Mononuclear cell (primary cell): ENCODE results near the gene ATP8A1. TPM values are rescaled to one million over a fixed set of nuclear protein-coding genes. Genes with fewer than 3 reads are reported as not detected.
"Not testable (repeated sequence)": the region's sequence is repeated elsewhere in the genome, so short reads cannot be mapped to it uniquely, and the experiment has no call there.

ENCODE experiments used
- H3K27me3 ChIP-seq: 2 replicates; pipeline ENCODE4 v1.6.0; 2011; ENCODE audit warnings: low read length, control low read depth; ENCODE audit not compliant: insufficient read depth
- H3K4me1 ChIP-seq: 2 replicates; pipeline ENCODE4 v1.5.1; 2011; ENCODE audit warnings: mild to moderate bottlenecking, low read length, control low read depth; ENCODE audit not compliant: insufficient read depth
- H3K4me3 ChIP-seq: 2 replicates; pipeline ENCODE4 v1.5.1; 2011; ENCODE audit warnings: mild to moderate bottlenecking, low read length, moderate library complexity
- H3K9me3 ChIP-seq: 2 replicates; pipeline ENCODE4 v1.5.1; 2011; ENCODE audit warnings: low read depth, mild to moderate bottlenecking, control low read depth, low read length
- total RNA-seq: library from RNA; depleted of rRNA; stranded (reverse); fragments of >200 nt; gene quantifications from one replicate; pipeline ENCODE4 v1.2.3, GENCODE V29; 2012

ATP8A1 gene
- total RNA-seq, 1 donor = 157 TPM

DNA sequence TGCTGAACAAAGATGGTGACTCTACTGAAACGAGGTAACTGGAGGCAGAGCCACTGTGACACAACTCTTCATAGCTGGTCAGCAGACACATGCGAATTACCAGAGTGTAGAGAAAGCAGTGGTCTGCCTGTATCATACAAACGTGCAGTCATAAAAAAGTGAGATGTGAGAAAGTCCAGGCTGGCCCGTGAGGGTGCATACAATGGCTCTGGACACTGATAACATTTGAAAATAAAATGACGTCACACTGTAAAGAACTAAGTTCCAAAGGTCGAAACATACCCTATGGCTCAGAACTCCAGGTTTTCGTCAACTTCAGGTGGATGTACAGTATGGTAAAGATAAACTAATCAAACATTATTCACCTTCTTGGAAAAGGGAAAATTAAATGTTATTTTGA is 163.9 kb downstream of the ATP8A1 start:
- no peak overlapping the region for H3K4me3 ChIP-seq
- H3K4me1 ChIP-seq = no peaks in the 10 kb centered on the region
- H3K27me3 ChIP-seq = no peaks in the 10 kb centered on the region
- H3K9me3 ChIP-seq = no peaks in the 10 kb centered on the region

DNA sequence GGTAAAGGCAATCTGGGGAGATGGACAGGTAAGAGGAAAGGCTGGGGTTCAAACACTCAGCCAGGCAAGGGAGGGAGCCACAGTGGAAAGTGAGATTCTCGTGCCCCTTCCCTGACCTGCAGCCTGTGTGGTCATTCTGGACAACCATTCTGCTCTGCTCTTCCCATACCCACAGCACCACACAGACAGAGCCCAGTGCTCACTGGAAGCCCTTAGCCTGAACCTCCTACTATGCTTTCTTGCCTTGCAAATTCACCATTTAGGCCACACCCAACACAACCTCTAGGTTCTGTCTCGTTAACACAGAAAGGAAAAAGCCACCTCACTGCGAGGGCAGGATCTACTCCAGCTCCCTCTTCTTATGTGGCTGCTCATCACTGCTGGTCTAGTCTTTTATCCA is 166.9 kb downstream of the ATP8A1 start:
- Histone ChIP-seq H3K9me3 (no peaks in the 10 kb centered on the region), H3K27me3 (no peaks in the 10 kb centered on the region), H3K4me1 (no peaks in the 10 kb centered on the region), H3K4me3 (no peak overlapping the region)

DNA sequence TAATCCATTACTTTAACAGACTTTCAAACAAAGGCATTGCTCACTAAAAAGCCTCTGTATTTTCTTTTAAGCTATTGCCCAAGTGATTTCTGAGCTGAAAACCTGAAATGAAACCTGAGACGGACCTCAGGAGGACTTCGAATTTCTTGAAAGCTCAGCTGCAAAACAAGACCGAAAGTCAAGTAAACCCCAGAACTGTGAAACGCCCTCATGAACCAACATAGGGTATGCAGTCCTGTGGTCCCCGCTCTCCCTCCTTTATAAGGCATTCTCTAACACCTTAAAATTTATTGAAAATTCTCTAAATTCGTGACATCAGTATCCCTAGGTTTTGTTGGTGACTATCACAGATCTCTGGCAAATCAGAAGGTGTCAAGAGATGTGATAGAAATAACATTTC is 167.8 kb downstream of the ATP8A1 start:
- no peak overlapping the region for H3K4me3 ChIP-seq
- no peaks in the 10 kb centered on the region for H3K9me3 ChIP-seq
- no peaks in the 10 kb centered on the region for H3K4me1 ChIP-seq
- no peaks in the 10 kb centered on the region for H3K27me3 ChIP-seq

DNA sequence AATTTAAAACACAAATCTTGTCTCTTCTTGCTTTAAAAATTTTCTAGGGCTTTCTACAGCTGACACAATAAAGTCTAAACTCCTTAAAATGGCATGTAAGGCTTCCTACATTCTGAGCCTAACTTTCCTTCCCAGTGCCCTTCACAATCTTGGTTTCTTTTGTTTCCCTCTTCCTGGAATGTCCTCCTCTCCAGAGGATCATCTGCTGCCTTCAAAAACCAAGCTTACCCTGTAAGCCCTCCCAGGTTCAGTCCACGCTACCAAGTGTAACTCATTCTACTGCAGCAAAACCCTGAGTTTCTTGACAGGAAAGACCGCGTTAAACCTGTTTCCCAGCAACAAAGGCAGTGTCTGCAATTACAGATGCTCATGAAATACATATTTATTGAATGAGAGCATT is 168.4 kb downstream of the ATP8A1 start:
- H3K4me1 ChIP-seq = no peaks in the 10 kb centered on the region
- no peak overlapping the region for H3K4me3 ChIP-seq
- H3K9me3 ChIP-seq = no peaks in the 10 kb centered on the region
- H3K27me3 ChIP-seq = no peaks in the 10 kb centered on the region

DNA sequence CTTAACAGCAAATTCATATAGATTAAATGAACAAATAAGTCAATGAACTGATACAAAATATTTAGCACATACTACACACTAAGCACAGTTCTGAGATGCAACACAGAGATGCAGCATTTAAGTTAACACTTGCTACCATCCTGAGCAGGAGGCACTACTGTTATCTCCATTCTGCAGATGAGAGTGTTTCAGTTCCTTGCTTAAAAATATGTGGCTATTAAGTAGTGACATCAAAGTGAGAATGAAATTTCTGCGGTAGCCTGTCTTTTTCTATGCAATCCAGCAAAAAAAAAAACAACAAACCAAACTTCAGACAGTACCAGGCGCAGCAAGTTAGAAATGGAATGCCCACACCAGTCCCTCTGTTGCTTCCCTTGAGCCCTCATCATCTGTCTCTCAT is 168.8 kb downstream of the ATP8A1 start:
- Histone ChIP-seq H3K4me3 (no peak overlapping the region), H3K9me3 (no peaks in the 10 kb centered on the region), H3K27me3 (no peaks in the 10 kb centered on the region), H3K4me1 (no peaks in the 10 kb centered on the region)

DNA sequence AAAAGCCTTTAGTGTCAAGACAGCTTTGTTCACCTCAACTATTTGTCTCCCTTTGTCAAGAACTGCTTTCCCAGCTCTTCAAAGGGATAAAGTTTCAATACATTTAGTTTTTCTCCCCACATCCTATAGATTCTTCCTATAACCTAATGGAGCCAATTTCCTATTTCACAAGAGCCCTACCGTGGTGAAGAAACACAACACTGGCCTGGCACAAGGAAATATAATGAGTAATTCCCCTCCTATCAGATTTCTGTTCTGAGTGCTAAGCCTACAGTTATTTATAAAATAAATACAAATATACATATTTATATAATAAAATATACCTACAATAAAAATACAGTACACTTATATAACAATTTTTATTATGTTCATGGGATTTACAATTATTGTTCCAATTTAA is 169.7 kb downstream of the ATP8A1 start:
- no peaks in the 10 kb centered on the region for H3K27me3 ChIP-seq
- H3K9me3 ChIP-seq = no peaks in the 10 kb centered on the region
- H3K4me1 ChIP-seq = no peaks in the 10 kb centered on the region
- no peak overlapping the region for H3K4me3 ChIP-seq

DNA sequence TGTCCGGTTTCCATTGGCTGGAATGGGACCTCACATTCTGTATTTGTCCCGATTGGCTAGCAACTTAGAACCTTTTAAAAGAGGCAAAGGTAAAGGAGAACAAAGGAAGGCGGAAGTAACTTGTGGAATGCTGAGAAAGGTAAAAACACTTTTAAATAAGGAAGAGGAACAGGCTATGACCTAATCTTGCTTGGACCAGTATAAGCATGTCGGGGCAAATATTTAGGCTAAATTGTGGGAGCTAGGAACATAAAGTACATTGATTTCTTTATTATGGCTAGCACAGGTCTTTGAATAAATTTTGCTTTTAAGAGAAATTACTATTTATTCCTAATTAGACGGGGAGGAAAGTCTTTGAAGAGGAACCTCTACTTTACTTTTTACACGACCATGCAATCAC is 170.7 kb downstream of the ATP8A1 start:
- not testable (repeated sequence) for H3K9me3 ChIP-seq, H3K4me1 ChIP-seq, H3K4me3 ChIP-seq, H3K27me3 ChIP-seq

DNA sequence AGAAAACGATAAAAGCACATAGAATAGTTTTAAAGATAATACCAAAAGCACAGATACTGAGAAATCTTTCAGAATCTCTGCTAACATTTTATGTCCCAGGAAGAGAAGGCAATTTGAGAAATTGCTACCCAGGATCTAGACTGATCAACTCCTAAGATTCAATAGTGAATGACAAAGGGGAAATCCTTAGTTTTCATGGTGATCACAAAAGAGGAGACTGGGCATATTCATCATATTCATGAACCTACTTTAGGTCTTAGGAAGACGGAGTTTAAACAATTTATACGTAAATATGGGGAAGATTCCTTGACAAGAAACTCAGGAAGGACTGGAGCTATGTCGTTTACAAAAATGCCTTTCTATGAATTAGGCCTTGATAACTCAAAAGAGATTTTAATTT is 172.3 kb downstream of the ATP8A1 start:
- H3K4me3 ChIP-seq = no peak overlapping the region
- no peaks in the 10 kb centered on the region for H3K27me3 ChIP-seq
- no peaks in the 10 kb centered on the region for H3K9me3 ChIP-seq
- H3K4me1 ChIP-seq = no peaks in the 10 kb centered on the region

DNA sequence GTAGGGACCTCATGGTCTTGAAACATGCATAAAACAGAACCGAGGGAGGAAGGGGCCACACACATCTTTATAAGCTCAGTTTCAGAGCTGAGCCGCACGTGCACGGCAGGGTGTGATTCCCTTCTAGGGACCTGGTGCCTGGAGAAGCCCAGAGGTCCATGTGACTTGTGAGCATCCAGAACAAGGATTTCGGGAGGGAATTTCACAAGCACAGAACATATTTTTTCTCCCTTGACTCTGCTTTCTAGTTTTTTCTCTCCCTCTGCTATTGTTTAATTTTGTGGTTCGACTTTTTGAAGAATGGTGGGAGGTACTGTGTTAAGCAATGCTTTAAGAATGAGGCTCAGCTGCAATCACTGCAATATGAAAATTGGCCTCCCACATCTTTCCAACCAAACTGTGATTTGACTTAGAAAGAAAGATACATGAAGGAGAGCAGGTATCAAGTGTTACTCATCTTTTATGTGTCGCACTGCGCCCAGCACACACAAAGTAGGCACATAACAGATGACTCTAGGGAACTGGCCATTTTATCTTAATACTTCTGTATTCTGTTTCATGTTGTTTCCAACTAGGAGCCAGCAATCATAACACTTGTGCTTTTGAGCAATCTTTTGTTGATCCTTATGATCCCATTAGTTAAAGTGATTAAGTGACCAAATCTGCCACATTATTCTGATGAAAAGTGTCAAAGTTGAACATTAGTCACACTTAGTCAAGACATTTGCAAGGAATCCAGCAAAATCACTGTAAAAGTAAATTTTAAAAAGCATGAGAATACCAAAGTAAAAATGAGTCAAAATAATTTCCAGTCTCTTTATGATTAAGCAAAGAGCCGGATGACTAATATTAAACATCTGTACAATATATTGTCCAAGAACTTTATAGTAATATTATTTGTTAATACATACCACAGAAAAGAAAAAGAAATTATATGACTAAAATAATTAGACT is 173.2 kb downstream of the ATP8A1 start:
- Histone ChIP-seq H3K4me3 (no peak overlapping the region), H3K9me3 (no peaks in the 10 kb centered on the region), H3K4me1 (no peaks in the 10 kb centered on the region), H3K27me3 (no peaks in the 10 kb centered on the region)

DNA sequence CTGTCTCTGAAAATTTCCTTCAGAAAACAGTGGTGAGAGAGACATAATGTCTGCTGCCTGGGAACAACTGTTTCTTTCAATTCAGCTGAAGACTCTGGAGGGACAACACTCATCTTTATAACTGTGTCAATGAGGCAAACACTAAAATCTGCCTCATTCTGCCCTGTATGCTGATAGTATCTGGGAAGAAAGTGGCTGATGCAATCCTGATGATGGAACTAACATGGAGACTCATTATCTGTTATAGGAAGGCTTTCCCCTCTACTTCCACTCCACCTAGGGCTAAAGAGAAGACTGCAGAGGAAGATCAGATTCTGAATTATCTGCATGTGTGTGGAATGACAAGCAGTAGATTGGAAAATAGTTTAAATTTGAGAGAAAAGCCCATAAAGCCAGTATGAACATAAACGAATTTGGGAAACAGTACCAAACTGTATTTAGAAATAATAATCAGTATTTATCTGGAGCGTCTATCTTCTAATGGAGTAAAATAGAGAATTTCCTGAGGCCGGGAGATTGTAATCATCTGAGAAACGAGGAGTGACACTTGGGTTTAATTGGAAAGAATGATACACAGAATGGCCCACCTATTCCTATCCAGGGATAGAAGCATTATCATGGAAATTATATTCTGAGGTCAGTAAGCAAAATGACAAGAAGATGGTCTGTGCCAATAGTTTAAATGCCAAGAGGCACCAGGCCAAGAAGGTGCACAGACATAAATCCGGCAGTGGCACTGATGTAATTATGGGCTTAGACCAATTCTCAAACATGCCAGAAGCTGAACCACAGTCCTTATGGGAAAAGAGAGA is 174.2 kb downstream of the ATP8A1 start:
- Histone ChIP-seq H3K9me3 (no peaks in the 10 kb centered on the region), H3K4me3 (no peak overlapping the region), H3K27me3 (no peaks in the 10 kb centered on the region), H3K4me1 (no peaks in the 10 kb centered on the region)

DNA sequence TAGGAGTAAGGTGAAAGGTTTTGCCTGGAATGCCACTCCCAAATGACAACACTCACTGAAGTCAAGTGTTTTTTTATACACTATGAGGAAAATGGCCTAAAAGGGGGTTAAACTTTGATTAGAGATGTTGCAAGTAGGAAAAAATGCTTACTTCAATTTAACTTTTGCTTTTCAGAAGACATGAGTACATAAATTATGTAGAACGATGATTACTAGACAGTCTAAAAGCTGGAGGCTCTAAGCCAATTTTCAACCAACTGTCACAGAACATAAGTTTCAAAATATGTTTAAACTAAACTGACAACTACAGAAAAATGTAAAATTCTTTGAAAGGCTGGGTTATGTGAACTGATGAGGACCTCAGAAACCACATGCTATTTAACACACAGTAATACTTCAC is 176.2 kb downstream of the ATP8A1 start:
- no peaks in the 10 kb centered on the region for H3K27me3 ChIP-seq

DNA sequence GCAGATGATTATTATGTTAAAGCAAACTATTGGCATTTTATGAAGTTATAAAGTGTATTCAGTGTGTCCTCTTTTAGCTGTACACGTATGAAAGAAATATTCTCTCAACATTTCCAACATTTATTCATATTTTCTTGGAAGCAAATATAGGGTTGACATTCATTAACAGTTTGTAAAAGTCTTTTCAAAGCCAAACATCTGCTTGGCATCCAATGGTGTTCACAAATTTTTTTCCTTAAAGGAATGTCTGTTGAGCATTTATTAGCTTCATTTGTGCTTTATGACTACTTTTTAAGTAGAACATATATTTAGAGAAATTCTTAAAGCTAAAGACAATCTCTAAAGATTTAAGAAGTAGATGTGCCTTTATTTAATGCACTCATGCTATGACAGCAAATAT is 176.6 kb downstream of the ATP8A1 start:
- no peaks in the 10 kb centered on the region for H3K9me3 ChIP-seq
- H3K4me1 ChIP-seq = no peaks in the 10 kb centered on the region

More for the DNA sequence above, 176.2 kb downstream of the ATP8A1 start:
- Histone ChIP-seq H3K4me3 (no peak overlapping the region), H3K9me3 (no peaks in the 10 kb centered on the region), H3K4me1 (no peaks in the 10 kb centered on the region)

DNA sequence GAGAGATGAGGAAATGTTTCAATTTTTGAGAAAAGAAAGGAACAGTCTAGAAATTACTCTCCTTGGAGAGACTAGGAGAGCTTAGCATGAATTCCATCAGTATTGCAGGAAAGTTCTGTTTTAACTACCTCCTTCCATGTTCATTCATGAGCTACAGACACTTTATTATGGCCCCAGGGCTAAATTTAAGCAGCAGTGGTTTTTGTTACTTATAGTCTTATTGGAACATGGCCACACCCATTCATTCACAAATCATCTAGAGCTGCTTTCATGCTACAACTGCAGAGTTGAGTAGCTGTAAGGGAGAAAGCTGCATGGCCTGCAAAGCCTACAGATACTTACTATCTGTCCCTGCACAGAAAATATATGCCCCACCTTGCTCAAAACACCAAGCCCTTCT is 178.0 kb downstream of the ATP8A1 start:
- Histone ChIP-seq H3K4me1 (no peaks in the 10 kb centered on the region), H3K4me3 (no peak overlapping the region), H3K27me3 (no peaks in the 10 kb centered on the region), H3K9me3 (no peaks in the 10 kb centered on the region)

More for the DNA sequence above, 176.6 kb downstream of the ATP8A1 start:
- Histone ChIP-seq H3K4me3 (no peak overlapping the region), H3K27me3 (no peaks in the 10 kb centered on the region)

DNA sequence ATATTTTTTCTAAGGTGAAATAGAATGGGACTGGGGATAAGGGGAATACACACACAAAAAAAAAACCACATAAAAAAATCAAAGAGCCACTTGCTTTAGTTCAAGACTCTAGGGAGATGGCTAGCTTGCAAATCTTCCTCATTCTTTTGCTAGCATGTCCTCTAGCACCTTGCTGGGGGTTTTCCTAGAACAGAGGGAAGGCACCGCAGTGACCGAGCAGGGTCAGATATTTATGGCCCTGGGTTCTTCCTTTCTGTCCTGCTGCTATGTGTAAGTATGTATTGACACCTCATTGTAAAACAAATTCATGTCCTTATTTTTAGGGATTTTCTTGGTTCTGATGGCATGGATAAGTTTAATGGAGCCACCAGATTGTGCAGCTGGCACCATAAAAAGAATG is 178.4 kb downstream of the ATP8A1 start:
- H3K4me3 ChIP-seq = no peak overlapping the region
- H3K9me3 ChIP-seq = no peaks in the 10 kb centered on the region
- H3K4me1 ChIP-seq = no peaks in the 10 kb centered on the region
- H3K27me3 ChIP-seq = no peaks in the 10 kb centered on the region

DNA sequence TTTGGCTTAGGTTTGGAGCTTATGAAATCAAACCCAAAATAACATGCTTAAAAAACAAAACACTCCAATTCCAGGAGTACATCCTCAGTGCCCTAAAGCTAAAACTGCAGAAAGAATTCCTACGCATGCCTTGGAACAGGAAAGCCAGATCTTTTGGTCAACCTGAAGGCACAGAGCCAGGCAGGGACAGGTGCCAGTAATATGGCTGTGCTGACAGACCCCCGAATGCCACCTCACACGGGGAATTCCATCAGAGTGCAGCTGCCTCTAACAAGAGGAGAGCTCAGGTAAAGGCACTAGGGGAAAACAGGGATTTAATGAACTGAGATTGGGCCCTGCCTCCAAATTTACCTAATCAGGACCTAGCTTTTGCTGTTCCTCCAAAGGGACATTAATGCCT is 182.5 kb downstream of the ATP8A1 start:
- no peak overlapping the region for H3K4me3 ChIP-seq
- H3K4me1 ChIP-seq = no peaks in the 10 kb centered on the region
- no peaks in the 10 kb centered on the region for H3K9me3 ChIP-seq
- no peaks in the 10 kb centered on the region for H3K27me3 ChIP-seq
